Measurements from ENCODE around the gene TCIRG1. TPM values are rescaled to one million over a fixed set of nuclear protein-coding genes. Genes with fewer than 3 reads are reported as not detected.

Gene TCIRG1
- total and polyA plus RNA-seq, 2 of the 13 experiments (the other 11 are each of a cell fraction or from before 2014, with no cell fraction given) = 48.0 to 69.6 TPM

DNA sequence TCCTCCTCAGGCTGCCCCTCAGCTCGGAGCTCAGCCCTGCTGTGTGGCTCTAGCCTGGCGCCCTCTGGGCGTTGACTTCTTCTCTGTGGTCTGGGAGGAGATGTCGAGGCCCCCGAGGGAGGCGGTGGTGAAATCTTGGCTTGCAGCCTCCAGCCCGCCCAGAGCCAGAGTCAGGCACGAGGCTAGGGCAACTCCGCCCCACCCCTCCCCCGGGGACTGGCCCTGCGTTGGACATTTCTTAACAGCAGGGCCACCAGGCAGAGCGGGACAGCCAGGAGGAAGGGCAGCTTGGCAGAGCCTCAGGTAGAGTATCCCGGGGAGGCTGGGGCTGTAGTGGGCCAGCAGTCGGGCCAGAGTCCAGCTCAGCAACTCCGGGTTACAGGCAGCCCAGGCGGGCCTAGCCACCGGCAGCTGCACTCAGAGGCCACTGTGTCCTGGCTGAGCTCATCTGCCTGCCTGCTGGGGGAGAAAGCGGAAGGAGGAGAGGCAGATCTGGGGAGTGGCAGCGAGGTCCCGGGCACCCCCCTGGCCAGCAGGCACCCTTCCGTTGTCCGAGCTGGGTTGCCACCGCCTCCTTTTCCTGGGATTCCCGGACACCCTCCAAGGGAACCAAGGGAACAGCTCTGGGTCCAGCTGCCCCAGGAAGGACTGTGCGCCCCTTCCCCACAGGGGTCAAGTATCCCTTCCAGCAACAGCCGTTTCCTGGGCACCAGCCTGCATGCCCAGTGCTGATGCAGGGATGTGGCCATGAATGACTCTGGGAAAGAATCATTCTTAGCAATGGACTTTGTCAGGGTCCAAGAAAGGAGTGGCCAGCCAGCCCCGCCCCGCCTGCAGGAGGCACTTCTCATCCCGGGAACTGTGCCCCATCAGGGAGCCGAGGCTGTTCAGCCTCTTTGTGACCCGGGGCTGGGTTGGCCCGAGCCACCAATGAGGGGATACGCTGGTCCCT is 28.5 kb upstream of the TCIRG1 start, which contains the start of gene ALDH3B1 (continued):
- TF ChIP-seq, protein P1, sequence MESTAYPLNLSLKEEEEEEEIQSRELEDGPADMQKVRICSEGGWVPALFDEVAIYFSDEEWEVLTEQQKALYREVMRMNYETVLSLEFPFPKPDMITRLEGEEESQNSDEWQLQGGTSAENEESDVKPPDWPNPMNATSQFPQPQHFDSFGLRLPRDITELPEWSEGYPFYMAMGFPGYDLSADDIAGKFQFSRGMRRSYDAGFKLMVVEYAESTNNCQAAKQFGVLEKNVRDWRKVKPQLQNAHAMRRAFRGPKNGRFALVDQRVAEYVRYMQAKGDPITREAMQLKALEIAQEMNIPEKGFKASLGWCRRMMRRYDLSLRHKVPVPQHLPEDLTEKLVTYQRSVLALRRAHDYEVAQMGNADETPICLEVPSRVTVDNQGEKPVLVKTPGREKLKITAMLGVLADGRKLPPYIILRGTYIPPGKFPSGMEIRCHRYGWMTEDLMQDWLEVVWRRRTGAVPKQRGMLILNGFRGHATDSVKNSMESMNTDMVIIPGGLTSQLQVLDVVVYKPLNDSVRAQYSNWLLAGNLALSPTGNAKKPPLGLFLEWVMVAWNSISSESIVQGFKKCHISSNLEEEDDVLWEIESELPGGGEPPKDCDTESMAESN (CRISPR knock-in tag; conservative IDR thresholded peaks at IDR 0.05) = peak; percentile 68; the same call in 1 of the 2 replicates
- TF ChIP-seq ZNF746 (CRISPR knock-in tag; IDR thresholded peaks at IDR 0.05) = 0 out of 2 replicates have a peak, but pooled peaks have one; percentile 43
- TF ChIP-seq PAF1 (CRISPR knock-in tag; IDR thresholded peaks at IDR 0.05) = no peak
- TF ChIP-seq, protein P2, sequence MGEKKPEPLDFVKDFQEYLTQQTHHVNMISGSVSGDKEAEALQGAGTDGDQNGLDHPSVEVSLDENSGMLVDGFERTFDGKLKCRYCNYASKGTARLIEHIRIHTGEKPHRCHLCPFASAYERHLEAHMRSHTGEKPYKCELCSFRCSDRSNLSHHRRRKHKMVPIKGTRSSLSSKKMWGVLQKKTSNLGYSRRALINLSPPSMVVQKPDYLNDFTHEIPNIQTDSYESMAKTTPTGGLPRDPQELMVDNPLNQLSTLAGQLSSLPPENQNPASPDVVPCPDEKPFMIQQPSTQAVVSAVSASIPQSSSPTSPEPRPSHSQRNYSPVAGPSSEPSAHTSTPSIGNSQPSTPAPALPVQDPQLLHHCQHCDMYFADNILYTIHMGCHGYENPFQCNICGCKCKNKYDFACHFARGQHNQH (CRISPR knock-in tag; IDR thresholded peaks at IDR 0.05) = 0 out of 2 replicates have a peak, but pooled peaks have one; percentile 54
- no peak for TF ChIP-seq ZNF235 (CRISPR knock-in tag; IDR thresholded peaks at IDR 0.05; ENCODE audit: borderline replicate concordance)
- no peak for TF ChIP-seq MATR3 (CRISPR knock-in tag; IDR thresholded peaks at IDR 0.05)
- TF ChIP-seq, protein P3, sequence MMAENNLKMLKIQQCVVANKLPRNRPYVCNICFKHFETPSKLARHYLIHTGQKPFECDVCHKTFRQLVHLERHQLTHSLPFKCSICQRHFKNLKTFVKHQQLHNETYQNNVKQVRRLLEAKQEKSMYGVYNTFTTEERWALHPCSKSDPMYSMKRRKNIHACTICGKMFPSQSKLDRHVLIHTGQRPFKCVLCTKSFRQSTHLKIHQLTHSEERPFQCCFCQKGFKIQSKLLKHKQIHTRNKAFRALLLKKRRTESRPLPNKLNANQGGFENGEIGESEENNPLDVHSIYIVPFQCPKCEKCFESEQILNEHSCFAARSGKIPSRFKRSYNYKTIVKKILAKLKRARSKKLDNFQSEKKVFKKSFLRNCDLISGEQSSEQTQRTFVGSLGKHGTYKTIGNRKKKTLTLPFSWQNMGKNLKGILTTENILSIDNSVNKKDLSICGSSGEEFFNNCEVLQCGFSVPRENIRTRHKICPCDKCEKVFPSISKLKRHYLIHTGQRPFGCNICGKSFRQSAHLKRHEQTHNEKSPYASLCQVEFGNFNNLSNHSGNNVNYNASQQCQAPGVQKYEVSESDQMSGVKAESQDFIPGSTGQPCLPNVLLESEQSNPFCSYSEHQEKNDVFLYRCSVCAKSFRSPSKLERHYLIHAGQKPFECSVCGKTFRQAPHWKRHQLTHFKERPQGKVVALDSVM (CRISPR knock-in tag; IDR thresholded peaks at IDR 0.05) = peak; percentile 80; the same call in 1 of the 2 replicates
- TF ChIP-seq MED8 (CRISPR knock-in tag; IDR thresholded peaks at IDR 0.05; ENCODE audit: insufficient replicate concordance) = peak; percentile 53
- peak; percentile 34 for TF ChIP-seq SAP130 (CRISPR knock-in tag; IDR thresholded peaks at IDR 0.05; ENCODE audit: low read depth)
- TF ChIP-seq, protein P4, sequence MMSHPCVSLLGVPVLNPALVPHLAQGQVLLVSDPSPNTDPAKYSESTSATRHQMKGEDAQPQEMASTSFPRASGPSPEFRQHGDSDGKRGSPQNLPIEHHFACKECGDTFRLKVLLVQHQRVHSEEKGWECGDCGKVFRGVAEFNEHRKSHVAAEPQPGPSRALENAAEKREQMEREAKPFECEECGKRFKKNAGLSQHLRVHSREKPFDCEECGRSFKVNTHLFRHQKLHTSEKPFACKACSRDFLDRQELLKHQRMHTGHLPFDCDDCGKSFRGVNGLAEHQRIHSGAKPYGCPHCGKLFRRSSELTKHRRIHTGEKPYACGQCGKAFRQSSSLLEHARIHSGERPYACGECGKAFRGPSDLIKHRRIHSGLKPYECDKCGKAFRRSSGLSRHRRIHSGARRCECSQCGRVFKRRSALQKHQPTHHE (CRISPR knock-in tag; IDR thresholded peaks at IDR 0.05; ENCODE audit: borderline replicate concordance) = 0 out of 2 replicates have a peak, but pooled peaks have one; percentile 36
- TF ChIP-seq ISX (CRISPR knock-in tag; conservative IDR thresholded peaks at IDR 0.05) = 0 out of 2 replicates have a peak, but pooled peaks have one; percentile 23
- no peak for TF ChIP-seq DBP (CRISPR knock-in tag; IDR thresholded peaks at IDR 0.05; ENCODE audit: not compliant biosample characterization)
- TF ChIP-seq, protein P5, sequence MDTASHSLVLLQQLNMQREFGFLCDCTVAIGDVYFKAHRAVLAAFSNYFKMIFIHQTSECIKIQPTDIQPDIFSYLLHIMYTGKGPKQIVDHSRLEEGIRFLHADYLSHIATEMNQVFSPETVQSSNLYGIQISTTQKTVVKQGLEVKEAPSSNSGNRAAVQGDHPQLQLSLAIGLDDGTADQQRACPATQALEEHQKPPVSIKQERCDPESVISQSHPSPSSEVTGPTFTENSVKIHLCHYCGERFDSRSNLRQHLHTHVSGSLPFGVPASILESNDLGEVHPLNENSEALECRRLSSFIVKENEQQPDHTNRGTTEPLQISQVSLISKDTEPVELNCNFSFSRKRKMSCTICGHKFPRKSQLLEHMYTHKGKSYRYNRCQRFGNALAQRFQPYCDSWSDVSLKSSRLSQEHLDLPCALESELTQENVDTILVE (CRISPR knock-in tag; IDR thresholded peaks at IDR 0.05) = peak; percentile 32; the same call in 1 of the 2 replicates
- no peak for TF ChIP-seq ZUFSP (CRISPR knock-in tag; IDR thresholded peaks at IDR 0.05; ENCODE audit: borderline replicate concordance)
- no peak for TF ChIP-seq ZNF549 (CRISPR knock-in tag; IDR thresholded peaks at IDR 0.05)

Measured in HepG2 (cell line).